ENCODE measurements around the gene CROCC.
"Not testable (repeated sequence)": the region's sequence is repeated elsewhere in the genome, so short reads cannot be mapped to it uniquely, and the experiment has no call there.

CROCC gene

GRCh38 chr1:16893796-16894195, 27.9 kb upstream of the CROCC start:
- H3K27ac Mint-ChIP-seq = not testable (repeated sequence)

GRCh38 chr1:16894338-16894737, 27.4 kb upstream of the CROCC start:
- not testable (repeated sequence) for H3K9me3 Mint-ChIP-seq; H3K27ac Mint-ChIP-seq; H3K27me3 Mint-ChIP-seq; H3K36me3 Mint-ChIP-seq (ENCODE audit: low read depth)
- Mint-ChIP-seq H3K4me1 (ENCODE audit: low read depth) (peaks cover 48% of the 10 kb centered on the region), H3K4me3 (peak overlapping the region; percentile 77)

More at GRCh38 chr1:16893796-16894195, 27.9 kb upstream of the CROCC start:
- not testable (repeated sequence) for H3K27me3 Mint-ChIP-seq; H3K4me3 Mint-ChIP-seq; H3K9me3 Mint-ChIP-seq; H3K36me3 Mint-ChIP-seq (ENCODE audit: low read depth)
- peaks cover 52% of the 10 kb centered on the region for H3K4me1 Mint-ChIP-seq (ENCODE audit: low read depth)

GRCh38 chr1:16895233-16895597, 26.5 kb upstream of the CROCC start:
- Mint-ChIP-seq H3K4me1 (ENCODE audit: low read depth) (peaks cover 39% of the 10 kb centered on the region), H3K27ac (peak overlapping the region; percentile 100)

GRCh38 chr1:16895598-16896315, 26.0 kb upstream of the CROCC start, which contains the start of gene RNU1-2:
Gene RNU1-2, plus strand, starts transcription at chr1:16895980.
- peaks cover 39% of the 10 kb centered on the region for H3K4me1 Mint-ChIP-seq (ENCODE audit: low read depth)
- H3K4me3 Mint-ChIP-seq = peak within 1 kb of the TSS; percentile 77
- H3K27ac Mint-ChIP-seq = peak within 1 kb of the TSS; percentile 100
- not testable (repeated sequence) for H3K9me3 Mint-ChIP-seq; H3K27me3 Mint-ChIP-seq; H3K36me3 Mint-ChIP-seq (ENCODE audit: low read depth)

More at GRCh38 chr1:16895233-16895597, 26.5 kb upstream of the CROCC start:
- not testable (repeated sequence) for H3K36me3 Mint-ChIP-seq (ENCODE audit: low read depth); H3K9me3 Mint-ChIP-seq; H3K27me3 Mint-ChIP-seq
- peak overlapping the region; percentile 77 for H3K4me3 Mint-ChIP-seq

- H3K9me3 Mint-ChIP-seq; H3K27me3 Mint-ChIP-seq; H3K36me3 Mint-ChIP-seq (ENCODE audit: low read depth): not testable (repeated sequence)
- peak overlapping the region; percentile 100 for H3K27ac Mint-ChIP-seq
- peak overlapping the region; percentile 73 for H3K4me3 Mint-ChIP-seq
- H3K4me1 Mint-ChIP-seq (ENCODE audit: low read depth) = peaks cover 46% of the 10 kb centered on the region
Measured at GRCh38 chr1:16896316-16897055, 25.2 kb upstream of the CROCC start.

- H3K4me1 Mint-ChIP-seq (ENCODE audit: low read depth) = peaks cover 56% of the 10 kb centered on the region
Measured at GRCh38 chr1:16897653-16898052, 24.1 kb upstream of the CROCC start.

GRCh38 chr1:16898298-16898697, 23.4 kb upstream of the CROCC start:
- not testable (repeated sequence) for H3K4me3 Mint-ChIP-seq; H3K36me3 Mint-ChIP-seq (ENCODE audit: low read depth); H3K27me3 Mint-ChIP-seq; H3K27ac Mint-ChIP-seq; H3K9me3 Mint-ChIP-seq
- peaks cover 57% of the 10 kb centered on the region for H3K4me1 Mint-ChIP-seq (ENCODE audit: low read depth)

More at GRCh38 chr1:16897653-16898052, 24.1 kb upstream of the CROCC start:
- peak overlapping the region; percentile 77 for H3K27ac Mint-ChIP-seq
- H3K9me3 Mint-ChIP-seq; H3K36me3 Mint-ChIP-seq (ENCODE audit: low read depth); H3K27me3 Mint-ChIP-seq: not testable (repeated sequence)
- peak overlapping the region; percentile 48 for H3K4me3 Mint-ChIP-seq

- not testable (repeated sequence) for H3K36me3 Mint-ChIP-seq (ENCODE audit: low read depth); H3K27me3 Mint-ChIP-seq; H3K9me3 Mint-ChIP-seq; H3K27ac Mint-ChIP-seq; H3K4me3 Mint-ChIP-seq
- H3K4me1 Mint-ChIP-seq (ENCODE audit: low read depth) = peaks cover 57% of the 10 kb centered on the region
Measured at GRCh38 chr1:16899020-16899419, 22.7 kb upstream of the CROCC start.

GRCh38 chr1:16900751-16901150, 21.0 kb upstream of the CROCC start:
- H3K36me3 Mint-ChIP-seq (ENCODE audit: low read depth) = no peaks in the 10 kb centered on the region
- no peak overlapping the region for H3K27ac Mint-ChIP-seq
- H3K4me1 Mint-ChIP-seq (ENCODE audit: low read depth) = peaks cover 46% of the 10 kb centered on the region
- H3K4me3 Mint-ChIP-seq = no peak overlapping the region
- no peaks in the 10 kb centered on the region for H3K27me3 Mint-ChIP-seq
- H3K9me3 Mint-ChIP-seq = no peaks in the 10 kb centered on the region

GRCh38 chr1:16901371-16901770, 20.4 kb upstream of the CROCC start:
- not testable (repeated sequence) for H3K9me3 Mint-ChIP-seq; H3K36me3 Mint-ChIP-seq (ENCODE audit: low read depth); H3K4me3 Mint-ChIP-seq; H3K27me3 Mint-ChIP-seq
- H3K4me1 Mint-ChIP-seq (ENCODE audit: low read depth) = peaks cover 43% of the 10 kb centered on the region
- peak overlapping the region; percentile 4 for H3K27ac Mint-ChIP-seq

GRCh38 chr1:16903054-16903453, 18.7 kb upstream of the CROCC start:
- peaks cover 26% of the 10 kb centered on the region for H3K4me1 Mint-ChIP-seq (ENCODE audit: low read depth)
- H3K27ac Mint-ChIP-seq = peak overlapping the region; percentile 74
- no peak overlapping the region for H3K4me3 Mint-ChIP-seq
- H3K9me3 Mint-ChIP-seq = no peaks in the 10 kb centered on the region
- H3K27me3 Mint-ChIP-seq = no peaks in the 10 kb centered on the region
- H3K36me3 Mint-ChIP-seq (ENCODE audit: low read depth) = no peaks in the 10 kb centered on the region

GRCh38 chr1:16903458-16903796, 18.3 kb upstream of the CROCC start:
- no peak overlapping the region for H3K4me3 Mint-ChIP-seq
- H3K9me3 Mint-ChIP-seq = no peaks in the 10 kb centered on the region
- peaks cover 22% of the 10 kb centered on the region for H3K4me1 Mint-ChIP-seq (ENCODE audit: low read depth)
- no peaks in the 10 kb centered on the region for H3K36me3 Mint-ChIP-seq (ENCODE audit: low read depth)
- peak overlapping the region; percentile 74 for H3K27ac Mint-ChIP-seq
- no peaks in the 10 kb centered on the region for H3K27me3 Mint-ChIP-seq

GRCh38 chr1:16904560-16905109, 17.1 kb upstream of the CROCC start:
- peaks cover 21% of the 10 kb centered on the region for H3K4me1 Mint-ChIP-seq (ENCODE audit: low read depth)
- H3K27ac Mint-ChIP-seq = no peak overlapping the region

GRCh38 chr1:16905110-16905867, 16.4 kb upstream of the CROCC start:
- no peak overlapping the region for H3K27ac Mint-ChIP-seq
- peaks cover 21% of the 10 kb centered on the region for H3K4me1 Mint-ChIP-seq (ENCODE audit: low read depth)
- H3K9me3 Mint-ChIP-seq = no peaks in the 10 kb centered on the region
- no peaks in the 10 kb centered on the region for H3K36me3 Mint-ChIP-seq (ENCODE audit: low read depth)
- no peaks in the 10 kb centered on the region for H3K27me3 Mint-ChIP-seq
- no peak overlapping the region for H3K4me3 Mint-ChIP-seq

More at GRCh38 chr1:16904560-16905109, 17.1 kb upstream of the CROCC start:
- no peaks in the 10 kb centered on the region for H3K27me3 Mint-ChIP-seq
- H3K9me3 Mint-ChIP-seq = no peaks in the 10 kb centered on the region
- H3K36me3 Mint-ChIP-seq (ENCODE audit: low read depth) = no peaks in the 10 kb centered on the region
- H3K4me3 Mint-ChIP-seq = no peak overlapping the region

Measured in stimulated activated naive CD8-positive, alpha-beta T cell treated with anti-CD3 and anti-CD28 coated beads, Interleukin-15, Interleukin-2, amounts not matched to agents 100 ng/mL and 50 ng/mL, for 24 hours (primary cell).